Body of pancreas (tissue), 4 donors: ENCODE results near the gene ACSF2. TPM values are rescaled to one million over a fixed set of nuclear protein-coding genes. Genes with fewer than 3 reads are reported as not detected.

Experiments used
- ATAC-seq: fragments of 150-250 bp; one replicate; pipeline ENCODE4 v1.9.1; 2016
- DNase-seq, 4 donors: peaks; one replicate each; pipeline ENCODE4 v3.0.0-alpha.2; 2019
- H3K27ac ChIP-seq, 4 donors: fragments of 200-600 bp; sonication (generic); 1 replicate in 3 of 4; 2 replicates in 1 of 4; pipeline versions ENCODE4 v1.5.1 to v1.6.1; 2016 to 2019; ENCODE audit warnings: mild to moderate bottlenecking in 1 of 4, mixed read lengths in 1 of 4, moderate library complexity in 1 of 4
- H3K27me3 ChIP-seq, 2 donors: fragments of 200-600 bp; sonication (generic); one replicate each; pipeline ENCODE4 v1.6.0; 2016; ENCODE audit warnings: mild to moderate bottlenecking in 1 of 2
- H3K36me3 ChIP-seq, 2 donors: fragments of 200-600 bp; sonication (generic); replicated peaks in 1 of 2; 2 replicates each; pipeline ENCODE4 v1.5.1; 2016; ENCODE audit warnings: low read depth in 2 of 2; ENCODE audit not compliant: insufficient read depth in 1 of 2
- H3K4me1 ChIP-seq: fragments of 200-600 bp; sonication (generic); one replicate; pipeline ENCODE4 v1.6.0; 2016
- H3K4me3 ChIP-seq, 2 donors: fragments of 200-600 bp; sonication (generic); 1 replicate in 1 of 2; 2 replicates in 1 of 2; pipeline ENCODE4 v1.5.1; 2016 to 2019
- H3K9me3 ChIP-seq, 3 donors: fragments of 200-600 bp; sonication (generic); 1 replicate in 2 of 3; 2 replicates in 1 of 3; pipeline ENCODE4 v1.5.1; 2016
- POLR2A ChIP-seq, 3 donors: fragments of 450-650 bp; IDR thresholded peaks; one replicate each; pipeline ENCODE4 v1.6.1; 2016; ENCODE audit warnings: antibody characterized with exemption in 3 of 3, mild to moderate bottlenecking in 2 of 3
- WGBS, 2 donors: methylation state at CpG; one replicate each; pipeline ENCODE4 v1.1.5; 2017; 5-methylcytosine and 5-hydroxymethylcytosine counted together
- intact Hi-C: fragments of 100-400 bp; cut with DNase I; formaldehyde crosslinking; loops from one replicate; pipeline ENCODE4 v1.15.1; 2023
- total RNA-seq, 2 donors: library from RNA; depleted of rRNA; stranded (reverse); fragments of >200 nt; gene quantifications; one replicate each; pipeline ENCODE4 v1.1.0, GENCODE V29; 2016
- TF ChIP-seq, protein P1 (sequence below), 7 experiments: fragments of 450-650 bp in 4 of 7; fragments of 200-600 bp in 3 of 7; sonication (generic) in 3 of 7; IDR thresholded peaks; one replicate each; pipeline ENCODE4 v1.5.1; 2016 to 2019; ENCODE audit warnings: antibody characterized with exemption in 7 of 7

ACSF2 gene
- total RNA-seq, 2 donors from 2014 or later = 18.7 to 120 TPM

- Histone ChIP-seq H3K4me3 (no peak overlapping the region), H3K27me3 (no peaks in the 10 kb centered on the region), H3K36me3 (no peaks in the 10 kb centered on the region), H3K27ac (peak overlapping the region; percentile 29 to 78 (median 52)), H3K4me1 (peaks cover 51% of the 10 kb centered on the region), H3K9me3 (no peaks in the 10 kb centered on the region)
- ATAC-seq (no peak), DNase-seq (no peak)
- WGBS, 2 donors = 14 to 15% methylated on average over 3 of the region's 3 CpGs
- TF ChIP-seq, protein P1, sequence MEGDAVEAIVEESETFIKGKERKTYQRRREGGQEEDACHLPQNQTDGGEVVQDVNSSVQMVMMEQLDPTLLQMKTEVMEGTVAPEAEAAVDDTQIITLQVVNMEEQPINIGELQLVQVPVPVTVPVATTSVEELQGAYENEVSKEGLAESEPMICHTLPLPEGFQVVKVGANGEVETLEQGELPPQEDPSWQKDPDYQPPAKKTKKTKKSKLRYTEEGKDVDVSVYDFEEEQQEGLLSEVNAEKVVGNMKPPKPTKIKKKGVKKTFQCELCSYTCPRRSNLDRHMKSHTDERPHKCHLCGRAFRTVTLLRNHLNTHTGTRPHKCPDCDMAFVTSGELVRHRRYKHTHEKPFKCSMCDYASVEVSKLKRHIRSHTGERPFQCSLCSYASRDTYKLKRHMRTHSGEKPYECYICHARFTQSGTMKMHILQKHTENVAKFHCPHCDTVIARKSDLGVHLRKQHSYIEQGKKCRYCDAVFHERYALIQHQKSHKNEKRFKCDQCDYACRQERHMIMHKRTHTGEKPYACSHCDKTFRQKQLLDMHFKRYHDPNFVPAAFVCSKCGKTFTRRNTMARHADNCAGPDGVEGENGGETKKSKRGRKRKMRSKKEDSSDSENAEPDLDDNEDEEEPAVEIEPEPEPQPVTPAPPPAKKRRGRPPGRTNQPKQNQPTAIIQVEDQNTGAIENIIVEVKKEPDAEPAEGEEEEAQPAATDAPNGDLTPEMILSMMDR (IDR thresholded peaks at IDR 0.05) = no peak
- no peak for TF ChIP-seq POLR2A (IDR thresholded peaks at IDR 0.05)
- intact Hi-C loops = no loop called here
These were observed 17.5 kb downstream of the ACSF2 start for GRCh38 chr17:50443505-50443974.

- peaks cover 50% of the 10 kb centered on the region for H3K4me1 ChIP-seq
- no peaks in the 10 kb centered on the region for H3K9me3 ChIP-seq
- WGBS, 2 donors = 91 to 94% methylated on average over 6 of the region's 6 CpGs
- no peak for TF ChIP-seq POLR2A (IDR thresholded peaks at IDR 0.05)
- TF ChIP-seq, protein P1 (IDR thresholded peaks at IDR 0.05) = no peak
- no peak for ATAC-seq
- no peaks in the 10 kb centered on the region for H3K27me3 ChIP-seq
- no peaks in the 10 kb centered on the region for H3K36me3 ChIP-seq
- no peak overlapping the region for H3K27ac ChIP-seq
- no peak for DNase-seq
- intact Hi-C loops = no loop called here
- H3K4me3 ChIP-seq = no peak overlapping the region
These were observed 19.1 kb downstream of the ACSF2 start for GRCh38 chr17:50444841-50445715.

DNA sequence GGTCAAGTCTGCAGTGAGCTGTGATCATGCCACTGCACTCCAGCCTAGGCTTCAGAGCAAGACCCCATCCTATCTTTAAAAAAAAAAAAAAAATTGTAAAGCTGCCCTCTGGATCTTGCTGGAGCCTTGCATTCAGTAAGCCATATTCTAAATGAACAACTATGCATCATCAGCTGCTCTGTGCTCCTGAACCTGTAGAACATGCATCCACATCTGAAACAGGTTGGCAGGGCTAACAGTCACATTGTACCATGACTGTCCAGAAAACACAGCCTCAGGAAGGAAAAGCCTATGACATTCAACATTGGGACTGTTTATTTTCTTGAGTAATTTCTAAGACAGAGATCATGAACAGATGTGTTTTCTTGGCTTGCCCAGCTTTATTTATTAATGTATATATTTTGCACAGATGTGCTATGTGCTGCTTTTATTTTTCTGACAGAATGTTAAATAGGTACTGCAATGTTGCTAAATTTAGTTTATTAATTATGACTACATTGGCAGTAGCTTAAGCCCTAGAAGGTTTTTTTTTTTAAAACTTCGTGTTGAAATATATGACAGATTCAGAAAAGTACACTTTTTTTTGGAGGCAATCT is 19.8 kb downstream of the ACSF2 start:
- ATAC-seq (no peak), DNase-seq (no peak)
- Histone ChIP-seq H3K4me3 (no peak overlapping the region), H3K27ac (no peak overlapping the region), H3K9me3 (no peaks in the 10 kb centered on the region), H3K36me3 (no peaks in the 10 kb centered on the region), H3K27me3 (no peaks in the 10 kb centered on the region), H3K4me1 (peaks cover 43% of the 10 kb centered on the region)
- TF ChIP-seq, protein P1 (IDR thresholded peaks at IDR 0.05) = no peak
- TF ChIP-seq POLR2A (IDR thresholded peaks at IDR 0.05) = no peak
- WGBS, 2 donors = 26 to 29% methylated on average over 1 of the region's 1 CpG
- intact Hi-C loops = no loop called here

DNA sequence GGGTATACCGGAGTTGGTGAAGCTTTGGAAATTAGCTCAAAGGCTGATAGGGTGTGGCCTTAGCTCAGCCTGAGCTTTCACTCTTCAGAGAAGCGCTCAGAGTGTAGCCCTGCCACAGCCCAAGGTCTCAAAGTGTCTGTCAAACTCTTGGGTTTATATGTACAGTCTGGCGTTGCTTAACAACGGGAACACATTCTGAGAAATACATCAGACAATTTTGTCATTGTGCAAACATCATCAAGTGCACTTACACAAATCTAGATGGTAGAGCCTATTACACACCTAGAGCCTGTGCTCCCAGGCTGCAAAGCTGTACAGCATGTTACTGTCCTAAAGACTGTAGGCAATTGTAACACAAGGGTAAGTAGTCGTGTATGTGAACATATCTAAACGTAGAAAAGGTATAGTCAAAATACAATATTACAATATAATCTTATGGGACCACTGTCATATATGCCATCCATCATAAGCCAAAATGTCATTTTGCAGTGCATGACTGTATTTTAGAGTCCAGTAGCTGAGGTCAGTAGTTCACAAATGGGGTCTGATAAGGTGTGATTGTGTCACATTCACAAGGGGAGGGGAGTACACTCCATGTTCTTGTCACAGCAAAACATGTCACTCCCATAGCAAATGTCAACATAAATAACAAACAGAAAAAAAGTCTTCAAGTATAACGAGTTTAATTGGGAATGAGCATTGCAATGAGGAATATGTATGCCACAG is 22.0 kb downstream of the ACSF2 start:
- H3K4me3 ChIP-seq = no peak overlapping the region
- no peaks in the 10 kb centered on the region for H3K27me3 ChIP-seq
- H3K9me3 ChIP-seq = no peaks in the 10 kb centered on the region
- WGBS, 2 donors = 44 to 48% methylated on average over 7 of the region's 7 CpGs
- TF ChIP-seq POLR2A (IDR thresholded peaks at IDR 0.05) = peak in 1 of 3 donors; percentile 34
- TF ChIP-seq, protein P1 (IDR thresholded peaks at IDR 0.05) = no peak
- intact Hi-C loops = no loop called here
- H3K36me3 ChIP-seq = no peaks in the 10 kb centered on the region
- peak; percentile 93 for ATAC-seq
- H3K4me1 ChIP-seq = peaks cover 27% of the 10 kb centered on the region
- H3K27ac ChIP-seq = peak overlapping the region in 3 of 4 donors; percentile 8 to 77 (median 23)
- DNase-seq = peak; percentile 53 to 69 (median 68)
